GM18907 (cell line): Measurements from ENCODE around the gene HTR3A.

ENCODE experiments used
- ATAC-seq: cut with Tn5 transposase; IDR thresholded peaks from one replicate; pipeline ENCODE4 v1.9.1; 2021; ENCODE audit warnings: mild to moderate bottlenecking, moderate library complexity; ENCODE audit not compliant: unreplicated experiment

Gene HTR3A

GRCh38 chr11:114016986-114017385 lies 42.1 kb downstream of the HTR3A start:
- no peak for ATAC-seq

GRCh38 chr11:114017723-114018122 lies 42.8 kb downstream of the HTR3A start:
- ATAC-seq = no peak

GRCh38 chr11:114019046-114019445 lies 44.1 kb downstream of the HTR3A start:
- ATAC-seq = no peak

GRCh38 chr11:114019574-114019973 lies 44.7 kb downstream of the HTR3A start:
- ATAC-seq = no peak

GRCh38 chr11:114025329-114025907 lies 50.5 kb downstream of the HTR3A start:
- ATAC-seq = no peak

GRCh38 chr11:114026355-114026754 lies 51.4 kb downstream of the HTR3A start:
- ATAC-seq = no peak

- ATAC-seq = no peak
These were observed 52.5 kb downstream of the HTR3A start for GRCh38 chr11:114027391-114027790.

- no peak for ATAC-seq
These were observed 53.0 kb downstream of the HTR3A start for GRCh38 chr11:114027926-114028325.

GRCh38 chr11:114031246-114031966 lies 56.5 kb downstream of the HTR3A start:
- no peak for ATAC-seq

- no peak for ATAC-seq
These were observed 57.0 kb downstream of the HTR3A start for GRCh38 chr11:114031967-114032320.

- ATAC-seq = no peak
These were observed 58.2 kb downstream of the HTR3A start for GRCh38 chr11:114033066-114033465.

- ATAC-seq = no peak
These were observed 58.7 kb downstream of the HTR3A start for GRCh38 chr11:114033572-114033971.

- no peak for ATAC-seq
These were observed 60.0 kb downstream of the HTR3A start for GRCh38 chr11:114034956-114035355.

- no peak for ATAC-seq
These were observed 61.4 kb downstream of the HTR3A start for GRCh38 chr11:114036147-114036811.

- no peak for ATAC-seq
These were observed 62.0 kb downstream of the HTR3A start for GRCh38 chr11:114036958-114037357.

GRCh38 chr11:114039551-114039950 lies 64.6 kb downstream of the HTR3A start:
- no peak for ATAC-seq
